GM18951 (cell line): Measurements from ENCODE around the gene ITGA5.

Experiments used
- POLR2A ChIP-seq: IDR thresholded peaks from 4 replicates; pipeline ENCODE4 v1.6.1; 2011; ENCODE audit warnings: mild to moderate bottlenecking; ENCODE audit not compliant: insufficient read length, insufficient read depth; ENCODE audit errors: extremely low read depth
- in situ Hi-C: fragments of 300-500 bp; cut with MboI; formaldehyde crosslinking; loops from one replicate; pipeline ENCODE4 v1.12.0; 2022; ENCODE audit warnings: low sequenced_read_pairs, mixed read lengths, inconsistent platforms; ENCODE audit not compliant: unreplicated experiment

Gene ITGA5

DNA sequence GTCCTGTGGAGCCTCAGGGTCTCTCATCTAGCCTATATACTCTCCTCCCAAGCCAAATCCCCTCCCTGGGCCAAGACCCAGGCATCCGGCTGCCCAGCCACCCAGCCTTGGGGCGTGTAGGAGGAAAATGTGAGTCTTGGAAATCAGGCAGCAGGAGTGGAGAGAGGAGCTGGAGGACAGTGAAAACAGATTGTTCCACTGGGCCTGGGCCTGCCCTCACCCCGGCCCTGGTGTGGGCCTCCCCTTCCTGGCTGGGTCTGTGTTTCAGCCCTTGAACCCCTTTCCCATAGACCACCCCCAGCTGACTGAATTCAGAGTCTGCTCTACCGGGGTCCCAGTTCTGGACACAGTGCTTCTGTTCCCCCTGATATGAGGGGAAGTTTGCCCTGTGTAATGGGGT is 6.7 kb downstream of the ITGA5 start:
- in situ Hi-C loops = no loop called here
- no peak for TF ChIP-seq POLR2A

DNA sequence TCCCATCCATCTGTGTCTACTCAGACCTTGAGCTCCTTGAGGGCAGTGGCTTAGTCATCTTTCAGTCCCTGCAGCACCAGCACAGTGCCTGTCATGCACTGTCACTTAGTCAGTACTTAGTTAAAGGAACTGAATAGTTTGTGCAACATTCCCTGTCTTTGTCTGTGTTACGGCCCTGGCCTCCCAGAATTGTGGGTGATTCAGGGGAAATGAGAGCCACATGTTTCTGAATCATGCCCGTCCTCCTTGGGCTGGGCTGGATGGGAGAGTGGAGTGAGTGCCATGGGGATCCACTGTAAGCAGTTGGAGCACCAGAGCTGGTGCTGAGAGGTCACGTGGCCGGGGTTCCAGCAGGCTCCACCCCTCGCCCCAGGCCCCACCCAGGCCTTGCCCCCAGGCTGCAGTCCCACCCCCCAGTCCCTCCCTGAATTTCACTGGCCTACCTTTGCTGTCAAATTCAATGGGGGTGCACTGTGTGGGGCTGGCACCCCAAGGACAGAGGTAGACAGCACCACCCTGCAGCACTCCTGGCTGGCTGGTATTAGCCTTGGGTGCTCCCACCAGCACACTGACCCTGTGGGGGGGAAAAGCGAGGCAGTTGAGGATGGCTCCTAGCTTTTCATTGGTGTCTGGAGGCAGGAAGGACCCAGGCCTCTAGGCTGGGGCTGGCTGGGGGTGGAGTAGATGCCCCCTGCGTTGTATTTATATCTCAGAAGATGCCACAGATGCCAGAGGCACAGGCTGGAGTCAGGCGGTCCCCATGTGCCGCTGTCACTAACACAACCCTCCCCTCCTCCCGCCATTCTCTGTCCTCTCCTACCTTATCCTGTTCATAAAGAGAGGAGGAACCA is 7.5 kb downstream of the ITGA5 start:
- in situ Hi-C loops = no loop called here
- no peak for TF ChIP-seq POLR2A

DNA sequence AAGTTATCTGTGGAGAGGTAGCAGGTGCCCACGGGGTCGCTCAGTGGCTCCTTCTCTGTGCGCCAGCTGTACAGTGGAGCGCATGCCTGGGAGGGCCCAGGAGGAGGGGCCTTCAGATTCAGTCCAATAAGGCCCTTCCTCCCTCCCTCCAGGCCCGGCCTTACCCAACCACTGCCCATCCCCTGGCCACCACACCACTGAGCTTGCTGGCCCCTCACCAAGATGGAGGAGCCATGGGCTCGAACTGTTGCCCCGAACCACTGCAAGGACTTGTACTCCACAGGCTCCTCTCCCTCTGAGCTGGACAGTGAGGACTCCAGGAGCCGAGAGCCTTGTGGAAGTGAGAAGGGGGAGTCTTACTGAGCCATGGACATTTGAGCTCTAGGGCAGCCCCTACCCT is 9.8 kb downstream of the ITGA5 start:
- in situ Hi-C loops = no loop called here
- TF ChIP-seq POLR2A = no peak

DNA sequence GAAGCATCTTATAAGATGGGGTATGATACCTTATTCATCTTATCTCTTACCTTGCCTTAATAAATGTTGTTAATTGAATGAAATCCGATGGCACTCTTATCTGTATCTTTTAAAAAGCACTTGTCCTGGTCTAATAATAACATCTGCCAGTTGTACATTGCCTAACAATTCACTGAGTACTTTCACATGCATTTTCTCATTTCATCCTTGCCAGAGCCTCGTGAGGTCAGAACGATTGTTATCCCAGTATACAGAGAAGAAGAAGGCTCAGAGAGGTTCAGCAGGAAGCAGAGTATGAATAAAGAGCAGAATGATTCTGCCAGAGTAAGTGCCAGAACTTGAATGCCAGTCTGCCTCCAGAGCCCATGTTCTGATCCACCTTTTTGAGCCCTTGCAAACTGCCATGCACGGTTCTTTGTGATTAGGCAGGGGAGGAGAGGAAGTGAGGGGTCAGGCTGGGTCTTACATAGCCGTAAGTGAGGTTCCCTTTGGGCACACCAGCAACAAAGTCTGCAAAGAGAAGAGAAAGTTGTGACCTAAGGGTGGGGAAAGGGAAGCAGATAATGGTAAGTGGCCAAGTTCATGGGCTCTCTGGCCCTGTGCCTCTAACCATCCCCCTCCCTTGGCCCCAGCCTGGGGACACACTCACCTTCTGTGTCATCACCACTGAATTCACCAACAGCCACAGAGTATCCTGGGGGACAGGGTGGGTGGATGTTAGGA is 11.7 kb downstream of the ITGA5 start:
- in situ Hi-C loops = no loop called here
- no peak for TF ChIP-seq POLR2A

DNA sequence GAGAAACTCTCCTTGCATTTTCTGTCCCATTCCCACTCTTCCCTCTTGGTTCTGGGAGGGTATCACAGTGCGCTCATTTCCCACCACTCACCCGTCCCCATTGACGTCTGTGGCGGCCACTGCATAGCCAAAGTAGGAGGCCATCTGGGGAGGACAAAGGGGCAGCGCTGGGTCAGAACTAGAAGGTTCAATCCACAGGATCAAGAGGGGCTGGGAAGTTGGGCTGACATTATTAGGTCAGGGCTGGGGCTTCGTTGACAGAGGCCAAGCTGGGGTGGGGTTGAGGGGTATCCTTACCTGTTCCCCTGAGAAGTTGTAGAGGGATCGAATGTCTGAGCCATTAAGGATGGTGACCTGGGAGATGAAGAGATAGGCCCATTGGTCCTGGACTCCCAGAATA is 13.5 kb downstream of the ITGA5 start:
- in situ Hi-C loops = no loop called here
- TF ChIP-seq POLR2A = no peak

DNA sequence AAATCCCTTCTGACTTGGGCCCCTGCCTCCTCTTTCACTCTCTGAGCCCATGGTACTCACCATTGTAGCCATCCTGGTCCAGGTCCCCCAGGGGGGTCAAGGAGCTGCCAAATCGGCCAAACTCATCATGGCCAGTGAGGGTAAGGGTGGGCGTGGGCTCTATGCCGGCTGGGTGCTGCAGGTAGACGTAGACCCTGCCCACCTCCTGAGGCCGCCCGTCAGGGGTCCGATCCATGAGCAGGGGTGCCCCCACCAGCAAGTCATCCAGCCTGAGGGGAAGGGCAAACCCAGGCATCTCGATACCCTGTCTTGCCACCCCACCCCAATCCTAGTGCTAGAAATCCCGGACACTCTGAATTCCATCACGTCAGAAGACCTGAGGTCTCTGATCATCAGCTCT is 14.0 kb downstream of the ITGA5 start:
- in situ Hi-C loops = no loop called here
- no peak for TF ChIP-seq POLR2A

DNA sequence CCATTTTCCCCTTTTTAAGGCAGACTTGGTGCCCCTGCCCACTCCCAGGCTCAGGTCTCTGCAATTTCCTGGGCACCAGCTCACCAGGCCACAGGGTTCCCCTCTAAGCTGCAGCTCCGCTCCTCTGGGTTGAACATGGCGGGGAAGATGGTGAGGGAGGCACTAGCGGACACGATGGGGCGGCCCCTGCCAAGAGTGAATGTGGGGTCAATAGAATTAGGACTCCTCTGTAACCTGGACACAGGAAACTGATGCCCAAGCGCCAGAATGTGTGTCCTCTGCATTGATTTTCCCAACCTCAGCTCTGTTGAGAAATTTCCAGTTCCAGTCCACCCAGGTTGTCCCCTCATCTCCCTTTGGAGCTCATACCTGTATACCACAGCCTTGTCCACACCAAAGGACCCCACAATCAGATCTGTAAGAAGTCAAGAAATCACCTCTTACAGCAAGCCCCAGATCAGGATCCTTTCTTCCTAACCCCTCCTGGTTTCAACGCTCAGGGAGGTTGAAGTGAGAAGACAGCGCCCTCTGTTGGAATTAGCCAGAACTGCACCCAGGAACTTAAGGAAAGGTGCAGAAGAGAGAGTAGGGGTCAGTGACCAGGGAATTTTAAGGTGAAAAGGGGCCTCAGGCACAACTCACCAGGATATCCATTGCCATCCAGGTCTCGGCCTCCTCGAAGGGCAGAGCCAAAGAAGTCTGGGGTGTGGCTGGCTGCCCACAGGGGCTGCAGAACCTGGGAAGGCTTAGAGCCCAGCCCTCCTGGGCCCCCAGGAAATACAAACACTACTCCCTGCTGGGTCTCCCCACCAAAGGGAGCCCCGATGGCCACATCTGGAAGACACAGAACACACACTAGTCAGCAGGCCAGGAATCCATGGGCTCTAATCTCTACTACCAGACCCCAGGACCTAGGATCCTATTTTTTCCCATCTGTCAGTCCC is 14.7 kb downstream of the ITGA5 start:
- in situ Hi-C loops = no loop called here
- no peak for TF ChIP-seq POLR2A

DNA sequence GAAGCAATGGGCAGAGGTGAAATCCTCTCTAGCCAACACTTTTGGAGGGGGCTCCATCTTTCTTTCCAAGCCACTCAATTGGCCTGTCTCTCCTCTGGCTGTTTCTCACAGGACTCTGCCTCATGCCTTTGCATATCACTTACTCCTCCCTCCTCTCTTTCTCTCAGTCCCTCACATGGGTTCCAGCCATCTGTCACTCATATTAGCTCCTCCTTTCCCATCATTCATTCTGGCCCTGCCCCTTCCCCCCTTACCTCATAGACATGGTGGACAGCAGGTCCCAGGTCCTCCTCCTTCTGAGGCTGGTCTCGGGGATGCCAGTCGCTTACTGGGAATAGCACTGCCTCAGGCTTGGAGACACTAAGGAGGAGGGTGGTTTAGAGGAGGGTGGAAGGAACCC is 17.9 kb downstream of the ITGA5 start:
- TF ChIP-seq POLR2A = no peak
- in situ Hi-C loops = no loop called here

DNA sequence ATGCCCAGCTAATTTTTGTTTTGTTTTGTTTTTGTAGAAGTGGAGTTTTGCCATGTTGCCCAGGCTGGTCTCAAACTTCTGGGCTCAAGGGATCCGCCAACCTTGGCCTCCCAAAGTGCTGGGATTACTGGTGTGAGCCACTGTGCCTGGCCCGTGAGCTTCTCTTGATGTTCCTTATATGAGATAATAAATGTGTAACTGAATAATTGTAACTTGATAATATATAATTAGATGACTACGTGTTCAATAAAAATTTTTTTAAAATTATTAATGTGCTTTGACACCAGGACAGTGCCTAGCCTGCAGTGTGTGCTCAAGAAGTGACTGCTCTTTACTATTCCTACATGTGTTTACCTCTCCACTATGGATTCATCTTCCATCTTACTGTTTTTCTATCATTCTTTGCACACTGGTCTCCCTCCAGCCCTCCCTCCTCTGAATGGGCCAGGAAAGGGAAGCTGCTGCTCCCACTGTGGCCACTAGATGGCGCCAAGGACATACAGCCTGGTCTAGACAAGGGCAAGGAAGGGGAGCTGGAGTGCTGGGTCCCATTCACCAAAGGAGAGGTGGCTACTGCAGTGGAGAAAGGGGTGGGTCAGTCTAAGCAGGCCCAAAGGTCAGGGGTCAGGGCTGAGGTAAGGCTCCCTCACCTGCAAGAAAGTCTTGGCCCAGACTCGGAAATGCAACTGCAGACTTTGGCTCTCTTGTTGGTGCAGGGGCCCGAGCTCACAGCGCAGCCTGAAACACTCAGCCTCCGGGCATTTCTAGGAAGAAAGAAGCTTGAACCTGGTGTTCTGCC is 19.9 kb downstream of the ITGA5 start:
- TF ChIP-seq POLR2A = no peak
- in situ Hi-C loops = loop anchor here (5.0 kb wide), 1 partner anchor 43 kb away; no protein-coding TSS in a partner anchor

DNA sequence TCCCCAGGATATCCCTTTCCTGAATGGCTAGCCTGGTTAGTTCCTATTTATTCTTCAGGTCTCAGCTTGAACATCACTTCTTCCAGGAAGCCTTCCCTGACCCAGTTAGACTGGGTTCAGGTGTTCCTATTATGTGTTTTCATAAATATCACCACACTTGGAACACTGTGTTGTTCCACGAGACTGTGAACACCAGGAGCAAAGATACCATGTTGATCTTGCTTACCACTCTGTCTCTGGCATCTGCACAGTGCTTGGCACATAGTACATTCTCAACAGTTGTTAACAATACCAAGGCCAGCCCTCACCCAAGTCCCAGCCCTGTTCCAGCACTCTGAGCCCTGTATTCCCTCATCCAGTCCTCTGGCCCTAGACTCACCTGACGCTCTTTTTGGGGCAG is 20.8 kb downstream of the ITGA5 start:
- TF ChIP-seq POLR2A = no peak
- in situ Hi-C loops = loop anchor here (5.0 kb wide), 1 partner anchor 44 kb away; no protein-coding TSS in a partner anchor

DNA sequence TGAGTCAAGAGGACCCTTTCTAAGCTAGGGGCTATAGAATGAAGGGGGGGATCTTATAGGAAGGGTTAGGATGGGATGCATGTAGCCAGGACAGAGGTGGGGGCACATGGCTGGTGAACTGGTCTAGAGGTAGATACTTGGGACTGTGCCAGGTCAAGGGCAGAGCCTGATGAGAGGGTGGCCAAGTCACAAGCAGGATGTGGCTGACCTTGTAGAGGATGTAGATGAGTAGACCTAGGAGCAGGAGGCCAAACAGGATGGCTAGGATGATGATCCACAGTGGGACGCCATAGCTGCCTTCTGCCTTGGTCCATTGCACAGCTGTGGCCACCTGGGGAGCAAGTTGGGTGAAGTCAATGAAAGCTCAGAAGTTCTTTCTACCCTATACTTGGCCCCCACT is 21.9 kb downstream of the ITGA5 start:
- in situ Hi-C loops = loop anchor here (5.0 kb wide), 1 partner anchor 45 kb away; no protein-coding TSS in a partner anchor
- no peak for TF ChIP-seq POLR2A

DNA sequence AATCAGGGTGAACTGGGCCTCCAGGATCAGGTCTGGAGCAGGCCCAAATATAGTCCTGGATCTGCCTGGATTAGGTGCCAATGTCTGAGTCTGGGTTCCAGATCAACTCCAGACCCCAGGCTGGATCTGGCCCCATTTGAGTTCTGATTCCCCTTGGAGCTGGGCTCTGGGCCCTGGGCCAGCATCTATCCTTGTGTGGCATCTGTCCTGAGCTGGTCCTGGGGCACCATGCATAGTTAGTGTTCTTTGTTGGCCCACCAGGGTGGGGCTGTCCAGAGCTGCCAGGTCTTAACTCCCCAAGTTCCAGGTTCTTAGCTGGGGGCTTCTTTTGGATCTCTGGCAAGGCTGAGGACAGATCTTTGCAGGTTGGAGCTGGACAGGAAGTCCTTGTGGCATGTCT is 23.5 kb downstream of the ITGA5 start:
- in situ Hi-C loops = loop anchor here (5.0 kb wide), 1 partner anchor 47 kb away; no protein-coding TSS in a partner anchor
- no peak for TF ChIP-seq POLR2A

DNA sequence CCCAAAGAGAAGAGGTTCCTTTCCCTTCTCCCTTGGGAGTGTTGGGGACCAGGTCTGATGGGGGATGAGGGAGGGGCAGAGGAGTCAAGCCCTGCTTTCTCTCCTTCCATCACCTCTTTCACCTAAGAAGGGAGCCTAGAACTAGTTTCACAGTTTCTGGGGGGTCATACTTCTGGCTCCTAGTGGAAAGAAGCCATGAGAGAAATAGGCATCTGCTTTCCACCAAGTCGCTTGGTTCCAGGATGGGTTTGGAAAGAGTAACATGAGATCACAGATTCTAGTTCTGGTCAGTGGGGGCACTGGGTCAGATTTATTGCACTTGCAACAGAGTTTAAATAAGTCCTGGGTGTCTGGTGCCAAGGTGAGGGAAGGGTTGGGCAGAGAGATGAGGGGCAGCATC is 24.1 kb downstream of the ITGA5 start:
- TF ChIP-seq POLR2A = no peak
- in situ Hi-C loops = loop anchor here (5.0 kb wide), 1 partner anchor 47 kb away; no protein-coding TSS in a partner anchor
